ENCODE data around the gene PIP5K1C.

PIP5K1C gene

DNA sequence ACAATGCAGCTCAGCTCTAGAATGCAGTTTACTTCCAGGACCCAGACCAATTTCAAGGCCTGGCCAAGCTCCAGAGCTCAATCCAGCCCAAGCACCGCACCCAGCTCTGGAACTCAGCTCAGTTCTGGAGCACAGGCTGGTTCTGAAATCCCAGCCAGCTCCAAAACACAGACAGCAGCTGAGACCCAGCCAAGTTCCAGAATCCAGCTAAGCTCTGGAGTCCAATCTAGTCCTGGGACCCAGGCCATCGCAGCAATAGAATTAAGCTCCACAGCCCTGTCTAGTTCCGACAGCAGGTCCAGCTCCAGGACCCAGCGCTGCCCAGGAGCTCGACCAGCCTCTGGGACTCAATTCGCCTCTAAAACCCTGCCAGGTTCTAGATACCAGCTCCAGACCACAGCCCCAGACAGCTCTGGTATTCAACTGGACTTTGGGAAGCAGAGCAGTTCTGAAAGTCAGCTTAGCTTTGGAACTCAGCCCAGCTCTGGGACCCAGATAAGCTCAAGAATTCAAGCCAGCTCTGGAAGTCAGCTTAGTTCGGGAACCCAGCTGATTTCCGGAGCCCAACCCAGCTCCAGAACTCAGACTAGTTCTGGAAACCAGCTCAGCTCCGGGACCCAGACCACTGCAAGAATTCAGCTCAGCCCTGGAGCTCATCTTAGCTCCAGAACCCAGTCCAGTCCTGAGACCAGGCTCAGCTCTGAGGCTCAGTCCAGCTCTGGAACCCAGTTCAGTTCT lies 108.2 kb downstream of the PIP5K1C start:
- no peak for DNase-seq (ENCODE audit: extremely low read depth, low read depth)
- no peak overlapping the region for H3K4me3 ChIP-seq (replicated peaks; ENCODE audit: low read depth, low read length)
- TF ChIP-seq, protein P1, sequence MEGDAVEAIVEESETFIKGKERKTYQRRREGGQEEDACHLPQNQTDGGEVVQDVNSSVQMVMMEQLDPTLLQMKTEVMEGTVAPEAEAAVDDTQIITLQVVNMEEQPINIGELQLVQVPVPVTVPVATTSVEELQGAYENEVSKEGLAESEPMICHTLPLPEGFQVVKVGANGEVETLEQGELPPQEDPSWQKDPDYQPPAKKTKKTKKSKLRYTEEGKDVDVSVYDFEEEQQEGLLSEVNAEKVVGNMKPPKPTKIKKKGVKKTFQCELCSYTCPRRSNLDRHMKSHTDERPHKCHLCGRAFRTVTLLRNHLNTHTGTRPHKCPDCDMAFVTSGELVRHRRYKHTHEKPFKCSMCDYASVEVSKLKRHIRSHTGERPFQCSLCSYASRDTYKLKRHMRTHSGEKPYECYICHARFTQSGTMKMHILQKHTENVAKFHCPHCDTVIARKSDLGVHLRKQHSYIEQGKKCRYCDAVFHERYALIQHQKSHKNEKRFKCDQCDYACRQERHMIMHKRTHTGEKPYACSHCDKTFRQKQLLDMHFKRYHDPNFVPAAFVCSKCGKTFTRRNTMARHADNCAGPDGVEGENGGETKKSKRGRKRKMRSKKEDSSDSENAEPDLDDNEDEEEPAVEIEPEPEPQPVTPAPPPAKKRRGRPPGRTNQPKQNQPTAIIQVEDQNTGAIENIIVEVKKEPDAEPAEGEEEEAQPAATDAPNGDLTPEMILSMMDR (IDR thresholded peaks at IDR 0.05; ENCODE audit: low read depth, low read length, missing control alignments), result no peak

DNA sequence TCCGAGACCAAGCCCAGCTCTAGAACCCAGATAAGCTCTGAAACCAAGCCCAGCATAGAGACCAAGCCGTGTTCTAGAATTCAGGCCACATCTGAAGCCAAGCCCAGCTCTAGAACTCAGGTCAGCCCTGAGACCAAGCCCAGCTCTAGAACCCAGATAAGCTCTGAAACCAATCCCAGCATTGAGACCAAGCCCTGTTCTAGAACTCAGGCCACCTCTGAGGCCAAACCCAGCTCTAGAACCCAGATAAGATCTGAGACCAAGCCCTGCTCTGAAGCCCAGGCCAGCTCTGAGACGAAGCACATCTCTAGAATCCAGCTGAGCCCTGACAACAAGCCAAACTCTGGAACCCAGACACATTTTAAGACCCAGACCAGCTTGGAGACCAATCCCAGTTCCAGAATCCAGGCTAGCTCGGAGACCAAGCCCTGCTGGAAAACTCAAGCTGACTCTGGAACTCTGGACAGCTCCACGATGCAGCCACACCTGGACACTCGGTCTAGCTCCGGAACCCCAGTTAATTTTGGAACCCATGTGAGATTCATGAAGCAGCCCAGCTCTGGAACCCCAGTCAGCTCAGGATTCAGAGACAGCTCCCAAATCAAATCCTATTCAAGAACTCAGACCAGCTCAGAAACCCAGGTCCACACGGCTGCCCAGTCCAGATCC lies 109.1 kb downstream of the PIP5K1C start:
- TF ChIP-seq, protein P1 (IDR thresholded peaks at IDR 0.05; ENCODE audit: low read depth, low read length, missing control alignments), result no peak
- no peak for DNase-seq (ENCODE audit: extremely low read depth, low read depth)
- H3K4me3 ChIP-seq (replicated peaks; ENCODE audit: low read depth, low read length), result no peak overlapping the region

DNA sequence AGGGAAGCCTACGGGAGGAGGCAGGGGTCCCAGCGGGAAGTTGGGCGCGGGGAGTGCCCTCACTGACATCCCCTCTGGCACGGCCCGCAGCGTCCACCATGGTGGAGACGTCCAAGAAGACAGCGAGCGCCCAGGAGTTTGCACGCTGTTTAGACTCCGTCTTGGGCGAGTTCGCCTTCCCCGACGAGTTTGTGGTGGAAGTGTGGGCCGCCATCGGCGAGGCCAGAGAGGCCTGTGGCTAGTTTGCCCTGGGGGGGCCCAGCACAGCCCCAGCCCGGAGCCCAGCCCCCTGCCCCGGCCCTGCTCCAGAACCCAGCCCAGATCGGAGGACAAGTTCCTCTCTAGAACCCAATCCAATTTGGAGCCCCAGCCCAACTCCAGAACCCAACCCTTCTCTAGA lies 110.3 kb downstream of the PIP5K1C start:
- TF ChIP-seq, protein P1 (IDR thresholded peaks at IDR 0.05; ENCODE audit: low read depth, low read length, missing control alignments), result no peak
- H3K4me3 ChIP-seq (replicated peaks; ENCODE audit: low read depth, low read length), result no peak overlapping the region
- no peak for DNase-seq (ENCODE audit: extremely low read depth, low read depth)

DNA sequence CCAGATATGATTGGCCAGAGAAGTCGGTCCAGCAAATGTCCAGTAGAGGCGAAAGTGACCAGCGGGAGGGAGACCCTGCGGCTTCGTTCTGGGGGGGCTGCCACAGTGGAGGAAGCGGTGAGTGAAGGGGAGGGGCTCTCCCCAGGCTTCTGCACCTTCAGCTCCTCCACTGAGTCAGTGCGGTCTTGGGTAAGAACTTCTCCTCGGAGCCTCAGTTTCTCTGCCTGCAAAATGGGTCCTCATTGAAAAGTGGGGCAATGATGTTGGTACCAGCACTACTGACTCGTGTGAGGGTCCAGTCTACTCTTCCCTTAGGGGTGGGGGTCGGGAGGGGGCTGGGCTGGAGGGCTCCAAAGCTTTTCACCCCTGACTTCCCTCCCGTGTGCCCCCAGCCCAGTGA lies 110.8 kb downstream of the PIP5K1C start:
- H3K4me3 ChIP-seq (replicated peaks; ENCODE audit: low read depth, low read length), result no peak overlapping the region
- TF ChIP-seq, protein P1 (IDR thresholded peaks at IDR 0.05; ENCODE audit: low read depth, low read length, missing control alignments), result no peak
- DNase-seq (ENCODE audit: extremely low read depth, low read depth), result no peak

DNA sequence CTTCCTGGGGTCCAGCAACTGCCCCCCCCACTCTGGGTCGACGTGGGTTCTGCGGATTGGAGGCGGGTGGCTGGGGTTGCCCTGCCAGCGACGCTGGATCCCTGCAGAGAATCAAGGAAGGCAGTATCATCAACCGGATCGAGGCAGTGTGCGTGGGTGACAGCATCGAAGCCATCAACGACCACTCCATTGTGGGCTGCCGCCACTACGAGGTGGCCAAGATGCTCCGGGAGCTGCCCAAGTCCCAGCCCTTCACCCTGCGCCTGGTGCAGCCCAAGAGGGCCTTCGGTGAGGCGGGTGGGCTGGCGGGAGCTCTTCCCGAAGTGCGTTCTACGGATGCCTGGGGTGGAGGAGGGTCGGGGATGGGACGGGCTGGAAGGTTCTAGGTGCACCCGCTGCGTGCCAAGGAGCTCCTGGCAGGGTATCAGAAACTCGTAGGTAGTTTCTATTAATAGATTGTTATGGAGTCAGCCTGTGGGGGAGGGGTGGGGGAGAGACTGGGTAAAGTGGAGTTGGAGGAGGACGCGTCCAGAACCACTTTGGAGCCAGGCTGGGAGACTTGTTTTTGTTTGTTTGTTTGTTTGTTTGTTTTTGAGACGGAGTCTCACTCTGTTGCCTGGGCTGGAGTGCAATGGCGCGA lies 113.4 kb downstream of the PIP5K1C start:
- TF ChIP-seq, protein P1 (IDR thresholded peaks at IDR 0.05; ENCODE audit: low read depth, low read length, missing control alignments), result no peak
- H3K4me3 ChIP-seq (replicated peaks; ENCODE audit: low read depth, low read length), result no peak overlapping the region
- DNase-seq (ENCODE audit: extremely low read depth, low read depth), result no peak

DNA sequence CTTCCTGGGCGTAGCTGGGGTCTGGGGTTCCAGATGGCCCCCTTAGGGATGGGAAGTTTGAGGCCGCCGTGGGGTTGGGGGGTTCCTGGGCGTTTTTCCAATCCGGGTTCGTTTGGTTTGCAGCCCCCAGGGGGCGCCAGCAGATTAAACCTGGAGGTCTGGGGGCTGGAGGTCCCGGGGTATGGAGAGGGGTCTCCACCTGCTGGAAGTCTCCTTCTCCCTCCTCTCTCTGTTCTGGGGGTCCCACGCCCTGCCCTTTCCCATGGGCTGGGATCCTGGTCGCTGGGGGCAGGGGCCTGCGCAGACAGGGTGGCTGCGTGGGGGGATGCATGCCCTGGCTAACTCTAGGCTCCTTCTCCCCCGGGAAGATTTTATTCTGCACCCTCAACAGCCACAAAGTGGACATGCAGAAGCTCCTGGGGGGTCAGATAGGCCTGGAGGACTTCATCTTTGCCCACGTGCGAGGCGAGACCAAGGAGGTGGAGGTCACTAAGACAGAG lies 114.1 kb downstream of the PIP5K1C start:
- DNase-seq (ENCODE audit: extremely low read depth, low read depth), result no peak
- TF ChIP-seq, protein P1 (IDR thresholded peaks at IDR 0.05; ENCODE audit: low read depth, low read length, missing control alignments), result peak; percentile 66
- H3K4me3 ChIP-seq (replicated peaks; ENCODE audit: low read depth, low read length), result no peak overlapping the region

Data from HFF-Myc (cell line).